Neural cell (in vitro differentiated cells): ENCODE data around the gene SLC25A21. TPM values are rescaled to one million over a fixed set of nuclear protein-coding genes. Genes with fewer than 3 reads are reported as not detected.
"Not testable (repeated sequence)": the region's sequence is repeated elsewhere in the genome, so short reads cannot be mapped to it uniquely, and the experiment has no call there.

ENCODE experiments used
- H2AFZ ChIP-seq: fragments of 200-600, 300-800 bp; sonication (generic), shearing (Covaris generic); 2 replicates; pipeline ENCODE4 v1.6.0; 2014; ENCODE audit warnings: low read depth, mild to moderate bottlenecking, antibody characterized with exemption, low read length, moderate library complexity
- H3F3A ChIP-seq: fragments of 200-600 bp; shearing (Covaris generic); 2 replicates; pipeline ENCODE4 v1.6.1; 2016; ENCODE audit warnings: mild to moderate bottlenecking, moderate library complexity, mixed read lengths, antibody characterized with exemption, low read length; ENCODE audit not compliant: insufficient read depth, poor library complexity, severe bottlenecking
- H3K27ac ChIP-seq: fragments of 200-600, 300-800 bp; sonication (generic), shearing (Covaris generic); 2 replicates; pipeline ENCODE4 v1.5.1; 2014; ENCODE audit warnings: mild to moderate bottlenecking, low read length, moderate library complexity
- H3K27me3 ChIP-seq: fragments of 300-800, 200-600 bp; sonication (generic), shearing (Covaris generic); 2 replicates; pipeline ENCODE4 v1.6.0; 2014; ENCODE audit warnings: mild to moderate bottlenecking, low read depth, low read length, moderate library complexity; ENCODE audit not compliant: insufficient read depth
- H3K36me3 ChIP-seq: fragments of 300-800, 200-600 bp; sonication (generic), shearing (Covaris generic); 2 replicates; pipeline ENCODE4 v1.5.1; 2014; ENCODE audit warnings: mild to moderate bottlenecking, antibody characterized with exemption, low read length, moderate library complexity; ENCODE audit not compliant: insufficient read depth
- H3K4me2 ChIP-seq: fragments of 300-800, 200-600 bp; sonication (generic), shearing (Covaris generic); 2 replicates; pipeline ENCODE4 v1.6.0; 2014; ENCODE audit warnings: mild to moderate bottlenecking, low read length
- H3K4me3 ChIP-seq: fragments of 300-800, 200-600 bp; sonication (generic), shearing (Covaris generic); 2 replicates; pipeline ENCODE4 v1.5.1; 2014; ENCODE audit warnings: mild to moderate bottlenecking, low read length, moderate library complexity
- H3K79me2 ChIP-seq: fragments of 200-600 bp; shearing (Covaris generic); replicated peaks from 2 replicates; pipeline ENCODE4 v1.6.0; 2014; ENCODE audit warnings: mild to moderate bottlenecking, low read length, moderate library complexity; ENCODE audit not compliant: insufficient read depth
- H3K9ac ChIP-seq: fragments of 300-800, 200-600 bp; sonication (generic), shearing (Covaris generic); 2 replicates; pipeline ENCODE4 v1.6.1; 2016; ENCODE audit warnings: mild to moderate bottlenecking, low read length, mixed read lengths
- H3K9me2 ChIP-seq: fragments of 200-600 bp; shearing (Covaris generic); 2 replicates; pipeline ENCODE4 v1.6.1; 2016; ENCODE audit warnings: mild to moderate bottlenecking, low read length, mixed read lengths; ENCODE audit not compliant: insufficient read depth
- H3K9me3 ChIP-seq: fragments of 200-600, 300-800 bp; sonication (generic), shearing (Covaris generic); 2 replicates; pipeline ENCODE4 v1.6.1; 2016; ENCODE audit warnings: mild to moderate bottlenecking, mixed run types, low read length, moderate library complexity, mixed read lengths
- H4K20me1 ChIP-seq: fragments of 200-600 bp; shearing (Covaris generic); 2 replicates; pipeline ENCODE4 v1.6.1; 2016; ENCODE audit warnings: mild to moderate bottlenecking, mixed run types; ENCODE audit not compliant: insufficient read depth
- EP300 ChIP-seq: fragments of 450-650 bp; conservative IDR thresholded peaks from 2 replicates; pipeline ENCODE4 v1.6.1; 2014; ENCODE audit warnings: antibody characterized with exemption, mild to moderate bottlenecking, moderate library complexity; ENCODE audit not compliant: poor library complexity, severe bottlenecking
- EZH2 ChIP-seq: fragments of 200-600, 300-800 bp; shearing (Covaris generic), sonication (generic); IDR thresholded peaks from 2 replicates; pipeline ENCODE4 v1.6.1; 2014; ENCODE audit warnings: antibody characterized with exemption, low read length, borderline replicate concordance, mild to moderate bottlenecking; ENCODE audit not compliant: insufficient read depth, poor library complexity, severe bottlenecking
- MXI1 ChIP-seq: fragments of 450-650 bp; conservative IDR thresholded peaks from 2 replicates; pipeline ENCODE4 v1.6.1; 2014; ENCODE audit warnings: antibody characterized with exemption, mild to moderate bottlenecking; ENCODE audit not compliant: poor library complexity, severe bottlenecking
- POLR2AphosphoS5 ChIP-seq: IDR thresholded peaks from 2 replicates; pipeline ENCODE4 v1.6.1; 2012
- RAD21 ChIP-seq: fragments of 450-650 bp; conservative IDR thresholded peaks from 2 replicates; pipeline ENCODE4 v1.6.1; 2014; ENCODE audit warnings: antibody characterized with exemption, mild to moderate bottlenecking, moderate library complexity
- SMC3 ChIP-seq: fragments of 450-650 bp; conservative IDR thresholded peaks from 2 replicates; pipeline ENCODE4 v1.6.1; 2014; ENCODE audit warnings: antibody characterized with exemption, mild to moderate bottlenecking, moderate library complexity; ENCODE audit not compliant: poor library complexity
- TAF1 ChIP-seq: IDR thresholded peaks from 2 replicates; pipeline ENCODE4 v1.6.1; 2012; ENCODE audit warnings: low read depth
- polyA plus RNA-seq: library from polyadenylated mRNA; depleted of rRNA; stranded (reverse); fragments of >200 nt; gene quantifications from 2 replicates; pipeline ENCODE4 v1.2.3, GENCODE V29; 2014
- TF ChIP-seq, protein P1 (sequence below): IDR thresholded peaks from 2 replicates; pipeline ENCODE4 v1.6.1; 2012; ENCODE audit warnings: borderline replicate concordance
- TF ChIP-seq, protein P2 (sequence below): fragments of 450-650 bp; IDR thresholded peaks from 2 replicates; pipeline ENCODE4 v1.5.1; 2014; ENCODE audit warnings: antibody characterized with exemption, mild to moderate bottlenecking, moderate library complexity; ENCODE audit not compliant: poor library complexity, severe bottlenecking

SLC25A21 gene
- polyA plus RNA-seq, 1 donor from 2014 or later: 0.35 TPM

DNA sequence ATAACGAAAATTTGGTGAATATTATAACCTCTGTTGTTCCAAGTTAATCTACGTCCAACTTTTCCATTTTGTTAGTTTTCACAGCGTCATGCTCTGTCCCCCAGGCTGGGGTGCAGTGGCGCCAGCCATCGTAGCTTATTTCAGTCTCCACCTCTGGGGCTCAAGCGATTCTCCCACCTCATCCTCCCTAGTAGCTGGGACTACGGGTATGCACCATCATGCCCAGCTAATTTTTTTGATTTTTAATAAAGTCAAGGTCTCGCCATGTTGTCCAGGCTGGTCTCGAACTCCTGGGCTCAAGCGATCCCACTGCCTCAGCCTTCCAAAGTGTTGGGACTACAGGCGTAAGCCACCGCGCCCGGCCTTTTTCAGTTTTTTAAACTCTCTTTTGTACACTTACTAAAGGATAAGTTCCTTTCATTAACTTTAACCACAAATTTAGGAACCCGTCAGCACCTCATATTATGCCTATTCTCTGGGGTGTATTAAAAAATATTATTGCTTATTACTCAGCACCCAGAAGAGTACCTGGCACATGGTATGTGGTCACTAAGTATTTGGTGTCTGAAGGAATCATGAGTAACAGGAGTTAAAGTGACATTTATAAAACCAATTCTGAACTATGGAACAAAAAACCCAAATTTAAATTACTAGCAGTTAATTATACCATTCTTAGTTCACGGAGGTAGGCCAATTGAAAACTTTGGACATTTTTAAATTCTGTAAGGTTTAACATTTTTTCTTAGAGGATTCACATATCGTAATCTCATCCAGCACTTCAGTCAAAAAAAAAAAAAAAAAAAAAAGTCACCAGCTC lies 24.4 kb upstream of the SLC25A21 start:
- no peaks in the 10 kb centered on the region for H4K20me1 ChIP-seq
- H3F3A ChIP-seq: peaks cover 8% of the 10 kb centered on the region
- no peaks in the 10 kb centered on the region for H3K9me2 ChIP-seq
- H2AFZ ChIP-seq: no peak overlapping the region
- no peaks in the 10 kb centered on the region for H3K27me3 ChIP-seq
- no peaks in the 10 kb centered on the region for H3K36me3 ChIP-seq
- H3K9me3 ChIP-seq: no peaks in the 10 kb centered on the region
- H3K9ac ChIP-seq: no peak overlapping the region
- H3K27ac ChIP-seq: no peak overlapping the region
- H3K79me2 ChIP-seq: no peaks in the 10 kb centered on the region
- TF ChIP-seq MXI1 (no peak), SMC3 (no peak), POLR2AphosphoS5 (no peak), EP300 (no peak), TAF1 (no peak)
- peak overlapping the region; percentile 71 for H3K4me3 ChIP-seq
- peak overlapping the region; percentile 63 for H3K4me2 ChIP-seq

DNA sequence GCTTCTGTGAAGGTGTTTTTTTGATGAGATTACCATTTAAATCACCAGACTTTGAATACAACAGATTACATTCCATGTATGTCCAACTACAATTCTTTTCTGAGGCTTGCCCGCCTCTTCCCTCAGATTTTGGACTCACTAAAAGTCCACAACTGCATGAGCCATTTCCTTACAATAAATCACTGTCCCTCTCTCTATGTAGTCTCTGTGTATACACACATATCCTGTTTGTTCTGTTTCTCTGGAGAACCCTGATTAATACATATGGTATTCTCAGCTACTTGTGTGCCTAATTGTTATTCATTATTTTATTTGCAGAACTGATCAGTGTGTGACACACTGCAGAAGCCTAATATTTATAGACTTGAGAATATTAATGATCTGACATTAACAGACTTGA lies 22.9 kb upstream of the SLC25A21 start:
- TF ChIP-seq RAD21 (no peak), EP300 (no peak), SMC3 (no peak), MXI1 (no peak)
- TF ChIP-seq, protein P1, sequence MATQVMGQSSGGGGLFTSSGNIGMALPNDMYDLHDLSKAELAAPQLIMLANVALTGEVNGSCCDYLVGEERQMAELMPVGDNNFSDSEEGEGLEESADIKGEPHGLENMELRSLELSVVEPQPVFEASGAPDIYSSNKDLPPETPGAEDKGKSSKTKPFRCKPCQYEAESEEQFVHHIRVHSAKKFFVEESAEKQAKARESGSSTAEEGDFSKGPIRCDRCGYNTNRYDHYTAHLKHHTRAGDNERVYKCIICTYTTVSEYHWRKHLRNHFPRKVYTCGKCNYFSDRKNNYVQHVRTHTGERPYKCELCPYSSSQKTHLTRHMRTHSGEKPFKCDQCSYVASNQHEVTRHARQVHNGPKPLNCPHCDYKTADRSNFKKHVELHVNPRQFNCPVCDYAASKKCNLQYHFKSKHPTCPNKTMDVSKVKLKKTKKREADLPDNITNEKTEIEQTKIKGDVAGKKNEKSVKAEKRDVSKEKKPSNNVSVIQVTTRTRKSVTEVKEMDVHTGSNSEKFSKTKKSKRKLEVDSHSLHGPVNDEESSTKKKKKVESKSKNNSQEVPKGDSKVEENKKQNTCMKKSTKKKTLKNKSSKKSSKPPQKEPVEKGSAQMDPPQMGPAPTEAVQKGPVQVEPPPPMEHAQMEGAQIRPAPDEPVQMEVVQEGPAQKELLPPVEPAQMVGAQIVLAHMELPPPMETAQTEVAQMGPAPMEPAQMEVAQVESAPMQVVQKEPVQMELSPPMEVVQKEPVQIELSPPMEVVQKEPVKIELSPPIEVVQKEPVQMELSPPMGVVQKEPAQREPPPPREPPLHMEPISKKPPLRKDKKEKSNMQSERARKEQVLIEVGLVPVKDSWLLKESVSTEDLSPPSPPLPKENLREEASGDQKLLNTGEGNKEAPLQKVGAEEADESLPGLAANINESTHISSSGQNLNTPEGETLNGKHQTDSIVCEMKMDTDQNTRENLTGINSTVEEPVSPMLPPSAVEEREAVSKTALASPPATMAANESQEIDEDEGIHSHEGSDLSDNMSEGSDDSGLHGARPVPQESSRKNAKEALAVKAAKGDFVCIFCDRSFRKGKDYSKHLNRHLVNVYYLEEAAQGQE: no peak
- Histone ChIP-seq H3F3A (peaks cover 8% of the 10 kb centered on the region), H3K79me2 (no peaks in the 10 kb centered on the region), H3K4me3 (no peak overlapping the region), H3K4me2 (no peak overlapping the region), H4K20me1 (no peaks in the 10 kb centered on the region), H3K27ac (no peak overlapping the region), H3K36me3 (no peaks in the 10 kb centered on the region), H3K9me2 (no peaks in the 10 kb centered on the region), H3K9ac (no peak overlapping the region), H2AFZ (no peak overlapping the region), H3K27me3 (no peaks in the 10 kb centered on the region), H3K9me3 (no peaks in the 10 kb centered on the region)

DNA sequence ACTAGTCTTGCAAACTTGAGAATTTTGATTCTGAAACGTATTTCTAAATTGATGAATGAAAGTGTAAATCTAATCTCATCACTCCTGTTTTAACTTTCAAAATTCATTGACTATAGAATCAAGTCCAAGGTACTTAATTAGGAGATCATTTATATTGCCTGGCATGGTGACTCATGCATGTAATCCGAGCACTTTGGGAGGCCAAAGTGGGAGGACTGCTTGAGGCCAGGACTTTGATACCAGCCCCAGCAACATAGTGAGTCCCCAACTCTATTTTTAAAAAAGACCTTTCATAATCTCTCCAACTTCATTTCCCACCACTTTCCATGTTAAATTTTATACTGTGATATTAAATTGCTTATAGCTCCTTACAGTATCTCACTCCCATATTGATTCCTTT lies 22.3 kb upstream of the SLC25A21 start:
- Histone ChIP-seq H2AFZ (no peak overlapping the region), H3K9ac (no peak overlapping the region), H3K4me3 (no peak overlapping the region), H3K27me3 (no peaks in the 10 kb centered on the region), H3K27ac (no peak overlapping the region), H3F3A (peaks cover 8% of the 10 kb centered on the region), H3K9me2 (no peaks in the 10 kb centered on the region), H3K79me2 (no peaks in the 10 kb centered on the region), H4K20me1 (no peaks in the 10 kb centered on the region), H3K36me3 (no peaks in the 10 kb centered on the region), H3K4me2 (no peak overlapping the region), H3K9me3 (no peaks in the 10 kb centered on the region)
- TF ChIP-seq POLR2AphosphoS5 (no peak), EZH2 (no peak), MXI1 (no peak), RAD21 (no peak), TAF1 (no peak), EP300 (no peak), SMC3 (no peak)
- TF ChIP-seq, protein P2, sequence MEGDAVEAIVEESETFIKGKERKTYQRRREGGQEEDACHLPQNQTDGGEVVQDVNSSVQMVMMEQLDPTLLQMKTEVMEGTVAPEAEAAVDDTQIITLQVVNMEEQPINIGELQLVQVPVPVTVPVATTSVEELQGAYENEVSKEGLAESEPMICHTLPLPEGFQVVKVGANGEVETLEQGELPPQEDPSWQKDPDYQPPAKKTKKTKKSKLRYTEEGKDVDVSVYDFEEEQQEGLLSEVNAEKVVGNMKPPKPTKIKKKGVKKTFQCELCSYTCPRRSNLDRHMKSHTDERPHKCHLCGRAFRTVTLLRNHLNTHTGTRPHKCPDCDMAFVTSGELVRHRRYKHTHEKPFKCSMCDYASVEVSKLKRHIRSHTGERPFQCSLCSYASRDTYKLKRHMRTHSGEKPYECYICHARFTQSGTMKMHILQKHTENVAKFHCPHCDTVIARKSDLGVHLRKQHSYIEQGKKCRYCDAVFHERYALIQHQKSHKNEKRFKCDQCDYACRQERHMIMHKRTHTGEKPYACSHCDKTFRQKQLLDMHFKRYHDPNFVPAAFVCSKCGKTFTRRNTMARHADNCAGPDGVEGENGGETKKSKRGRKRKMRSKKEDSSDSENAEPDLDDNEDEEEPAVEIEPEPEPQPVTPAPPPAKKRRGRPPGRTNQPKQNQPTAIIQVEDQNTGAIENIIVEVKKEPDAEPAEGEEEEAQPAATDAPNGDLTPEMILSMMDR: no peak
- TF ChIP-seq, protein P1: no peak

DNA sequence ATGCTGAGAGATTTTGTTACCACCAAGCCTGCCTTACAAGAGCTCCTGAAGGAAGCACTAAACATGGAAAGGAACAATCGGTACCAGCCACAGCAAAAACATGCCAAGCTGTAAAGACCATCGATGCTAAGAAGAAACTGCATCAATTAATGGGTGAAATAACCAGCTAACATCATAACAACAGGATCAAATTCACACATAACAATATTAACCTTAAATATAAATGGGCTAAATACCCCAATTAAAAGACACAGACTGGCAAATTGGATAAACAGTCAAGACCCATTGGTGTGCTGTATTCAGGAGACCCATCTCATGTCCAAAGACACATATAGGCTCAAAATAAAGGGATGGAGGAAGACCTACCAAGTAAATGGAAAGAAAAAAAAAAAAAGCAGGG lies 17.3 kb upstream of the SLC25A21 start:
- not testable (repeated sequence) for H3K9me3 ChIP-seq, H3K4me3 ChIP-seq, H2AFZ ChIP-seq, H4K20me1 ChIP-seq, H3K4me2 ChIP-seq, H3K9ac ChIP-seq, H3K27ac ChIP-seq, H3K9me2 ChIP-seq, H3K36me3 ChIP-seq, H3K79me2 ChIP-seq, H3F3A ChIP-seq, H3K27me3 ChIP-seq
